ENCODE data around the gene RHAG. TPM values are rescaled to one million over a fixed set of nuclear protein-coding genes. Genes with fewer than 3 reads are reported as not detected.
"Not testable (repeated sequence)": the region's sequence is repeated elsewhere in the genome, so short reads cannot be mapped to it uniquely, and the experiment has no call there.

The RHAG gene
- total RNA-seq, 2 experiments from 2014 or later, result not detected

DNA sequence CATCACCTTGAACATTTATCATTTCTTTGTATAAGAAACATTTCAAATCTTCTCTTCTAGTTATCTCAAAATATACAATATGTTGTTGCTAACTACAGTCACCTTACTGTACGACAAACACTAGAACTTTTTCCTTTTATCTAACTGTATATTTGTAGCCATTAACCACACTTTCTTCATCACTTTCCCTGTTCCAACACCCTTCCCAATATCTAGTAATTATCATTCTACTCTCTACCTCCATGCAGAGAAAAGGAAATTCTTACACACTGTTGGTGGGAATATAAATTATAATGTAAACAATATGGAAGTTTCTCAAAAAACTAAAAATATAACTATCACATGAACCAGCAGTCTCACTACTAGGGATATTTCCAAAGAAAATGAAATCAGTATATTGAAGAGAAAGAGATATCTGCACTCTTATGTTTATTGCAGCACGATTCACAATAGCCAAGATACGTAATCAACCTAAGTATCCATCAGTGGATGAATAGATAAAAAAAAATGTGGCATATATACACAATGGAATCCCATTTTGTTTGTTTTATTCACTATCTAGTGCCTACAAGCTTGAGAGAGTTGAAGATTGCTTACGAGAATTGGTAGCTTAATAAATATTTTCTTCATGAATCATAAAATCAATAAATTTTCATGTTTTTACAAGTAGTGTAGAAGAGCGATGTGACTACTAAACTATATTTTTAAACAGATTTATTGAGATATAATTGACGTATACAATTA, 2.4 kb downstream of the RHAG start:
- Histone ChIP-seq H4K20me1 (ENCODE audit: insufficient read depth, low read length) (no peaks in the 10 kb centered on the region), H3K79me2 (ENCODE audit: insufficient read depth, low read depth, low read length) (no peaks in the 10 kb centered on the region), H3K4me1 (ENCODE audit: insufficient read depth, low read length, poor library complexity, severe bottlenecking) (no peaks in the 10 kb centered on the region), H3K9me3 (ENCODE audit: low read length) (no peaks in the 10 kb centered on the region), H3K9me2 (ENCODE audit: insufficient read depth, low read length) (no peaks in the 10 kb centered on the region), H3K36me3 (ENCODE audit: insufficient read depth, low read length) (no peaks in the 10 kb centered on the region), H2AFZ (ENCODE audit: low read length) (no peak overlapping the region), H3K4me2 (ENCODE audit: low read length) (no peak overlapping the region), H3K4me3 (ENCODE audit: low read depth, low read length, poor library complexity, severe bottlenecking) (no peak overlapping the region), H3K27ac (ENCODE audit: low read depth, low read length, poor library complexity, severe bottlenecking) (no peak overlapping the region)
- no TSS peak for BruUV-seq (replicated peaks)
- DNase-seq (ENCODE audit: low spot score), result no peak
- ChIA-PET CTCF (ENCODE audit: unreplicated experiment) (interaction anchor here (0.6 kb wide), 1 partner anchor 17 kb away, joined by 4 read pairs; no protein-coding TSS in a partner anchor), POLR2A (interaction anchor here (0.6 kb wide), 1 partner anchor 12 kb away, joined by 3 read pairs; no protein-coding TSS in a partner anchor)
- intact Hi-C loops (cut with micrococcal nuclease; ENCODE audit: unreplicated experiment), result no loop called here
- TF ChIP-seq EZH2phosphoT487 (IDR thresholded peaks at IDR 0.05; ENCODE audit: borderline replicate concordance, low read depth, low read length), result no peak
- TF ChIP-seq, protein P1, sequence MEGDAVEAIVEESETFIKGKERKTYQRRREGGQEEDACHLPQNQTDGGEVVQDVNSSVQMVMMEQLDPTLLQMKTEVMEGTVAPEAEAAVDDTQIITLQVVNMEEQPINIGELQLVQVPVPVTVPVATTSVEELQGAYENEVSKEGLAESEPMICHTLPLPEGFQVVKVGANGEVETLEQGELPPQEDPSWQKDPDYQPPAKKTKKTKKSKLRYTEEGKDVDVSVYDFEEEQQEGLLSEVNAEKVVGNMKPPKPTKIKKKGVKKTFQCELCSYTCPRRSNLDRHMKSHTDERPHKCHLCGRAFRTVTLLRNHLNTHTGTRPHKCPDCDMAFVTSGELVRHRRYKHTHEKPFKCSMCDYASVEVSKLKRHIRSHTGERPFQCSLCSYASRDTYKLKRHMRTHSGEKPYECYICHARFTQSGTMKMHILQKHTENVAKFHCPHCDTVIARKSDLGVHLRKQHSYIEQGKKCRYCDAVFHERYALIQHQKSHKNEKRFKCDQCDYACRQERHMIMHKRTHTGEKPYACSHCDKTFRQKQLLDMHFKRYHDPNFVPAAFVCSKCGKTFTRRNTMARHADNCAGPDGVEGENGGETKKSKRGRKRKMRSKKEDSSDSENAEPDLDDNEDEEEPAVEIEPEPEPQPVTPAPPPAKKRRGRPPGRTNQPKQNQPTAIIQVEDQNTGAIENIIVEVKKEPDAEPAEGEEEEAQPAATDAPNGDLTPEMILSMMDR (conservative IDR thresholded peaks at IDR 0.05; ENCODE audit: low read length), result no peak

GRCh38 chr6:49633541-49633940, 3.1 kb downstream of the RHAG start:
- TF ChIP-seq, protein P1 (conservative IDR thresholded peaks at IDR 0.05; ENCODE audit: low read length), result no peak
- no peak for TF ChIP-seq EZH2phosphoT487 (IDR thresholded peaks at IDR 0.05; ENCODE audit: borderline replicate concordance, low read depth, low read length)
- no peaks in the 10 kb centered on the region for H3K79me2 ChIP-seq (ENCODE audit: insufficient read depth, low read depth, low read length)
- no peaks in the 10 kb centered on the region for H3K9me3 ChIP-seq (ENCODE audit: low read length)
- BruUV-seq (replicated peaks), result no TSS peak
- H4K20me1 ChIP-seq (ENCODE audit: insufficient read depth, low read length), result no peaks in the 10 kb centered on the region
- H3K9me2 ChIP-seq (ENCODE audit: insufficient read depth, low read length), result no peaks in the 10 kb centered on the region
- intact Hi-C loops (cut with micrococcal nuclease; ENCODE audit: unreplicated experiment), result no loop called here
- CTCF ChIA-PET (ENCODE audit: unreplicated experiment), result no interaction called here
- DNase-seq (ENCODE audit: low spot score), result no peak
- H3K36me3 ChIP-seq (ENCODE audit: insufficient read depth, low read length), result no peaks in the 10 kb centered on the region
- no peak overlapping the region for H3K4me2 ChIP-seq (ENCODE audit: low read length)
- H3K4me3 ChIP-seq (ENCODE audit: low read depth, low read length, poor library complexity, severe bottlenecking), result no peak overlapping the region
- H3K4me1 ChIP-seq (ENCODE audit: insufficient read depth, low read length, poor library complexity, severe bottlenecking), result no peaks in the 10 kb centered on the region
- no peak overlapping the region for H2AFZ ChIP-seq (ENCODE audit: low read length)
- POLR2A ChIA-PET, result no interaction called here
- no peak overlapping the region for H3K27ac ChIP-seq (ENCODE audit: low read depth, low read length, poor library complexity, severe bottlenecking)

DNA sequence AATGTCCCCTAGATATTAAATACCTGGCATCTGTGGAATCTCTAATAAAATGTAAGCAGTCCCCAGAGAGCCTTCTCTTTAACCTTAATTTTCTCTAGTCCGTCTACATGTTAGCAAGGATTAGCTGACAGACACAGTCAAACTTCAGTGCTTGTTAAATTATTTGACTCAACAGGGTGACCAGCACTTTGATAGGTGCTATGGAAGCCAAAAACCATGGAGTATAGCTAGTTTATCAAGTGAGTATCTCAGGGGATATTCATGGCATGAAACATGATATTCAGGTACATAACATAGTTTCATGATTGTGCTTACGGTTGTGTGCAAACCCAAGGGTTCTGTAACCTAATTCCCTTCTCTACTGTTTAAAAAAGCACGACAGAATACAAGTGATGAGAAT, 3.9 kb downstream of the RHAG start:
- Histone ChIP-seq H3K4me1 (ENCODE audit: insufficient read depth, low read length, poor library complexity, severe bottlenecking) (no peaks in the 10 kb centered on the region), H2AFZ (ENCODE audit: low read length) (no peak overlapping the region), H3K27ac (ENCODE audit: low read depth, low read length, poor library complexity, severe bottlenecking) (no peak overlapping the region), H3K4me3 (ENCODE audit: low read depth, low read length, poor library complexity, severe bottlenecking) (no peak overlapping the region), H3K36me3 (ENCODE audit: insufficient read depth, low read length) (no peaks in the 10 kb centered on the region), H3K9me3 (ENCODE audit: low read length) (no peaks in the 10 kb centered on the region), H3K9me2 (ENCODE audit: insufficient read depth, low read length) (no peaks in the 10 kb centered on the region), H3K4me2 (ENCODE audit: low read length) (no peak overlapping the region), H4K20me1 (ENCODE audit: insufficient read depth, low read length) (no peaks in the 10 kb centered on the region), H3K79me2 (ENCODE audit: insufficient read depth, low read depth, low read length) (no peaks in the 10 kb centered on the region)
- intact Hi-C loops (cut with micrococcal nuclease; ENCODE audit: unreplicated experiment), result no loop called here
- CTCF ChIA-PET (ENCODE audit: unreplicated experiment), result no interaction called here
- POLR2A ChIA-PET, result no interaction called here
- TF ChIP-seq EZH2phosphoT487 (IDR thresholded peaks at IDR 0.05; ENCODE audit: borderline replicate concordance, low read depth, low read length), result no peak
- TF ChIP-seq, protein P1 (conservative IDR thresholded peaks at IDR 0.05; ENCODE audit: low read length), result no peak
- no peak for DNase-seq (ENCODE audit: low spot score)
- no TSS peak for BruUV-seq (replicated peaks)

GRCh38 chr6:49629485-49630088, 7.1 kb downstream of the RHAG start:
- POLR2A ChIA-PET; H3K4me3 ChIP-seq (ENCODE audit: low read depth, low read length, poor library complexity, severe bottlenecking); H4K20me1 ChIP-seq (ENCODE audit: insufficient read depth, low read length); H3K4me2 ChIP-seq (ENCODE audit: low read length); H3K4me1 ChIP-seq (ENCODE audit: insufficient read depth, low read length, poor library complexity, severe bottlenecking); H3K79me2 ChIP-seq (ENCODE audit: insufficient read depth, low read depth, low read length); BruUV-seq (replicated peaks); H2AFZ ChIP-seq (ENCODE audit: low read length); CTCF ChIA-PET (ENCODE audit: unreplicated experiment); H3K36me3 ChIP-seq (ENCODE audit: insufficient read depth, low read length); DNase-seq (ENCODE audit: low spot score); H3K9me2 ChIP-seq (ENCODE audit: insufficient read depth, low read length); H3K27ac ChIP-seq (ENCODE audit: low read depth, low read length, poor library complexity, severe bottlenecking); H3K9me3 ChIP-seq (ENCODE audit: low read length); intact Hi-C loops (cut with micrococcal nuclease; ENCODE audit: unreplicated experiment): not testable (repeated sequence)

Measured in OCI-LY7 (cell line).